Naive thymus-derived CD4-positive, alpha-beta T cell (primary cell): ENCODE data around the gene APBB1IP. TPM values are rescaled to one million over a fixed set of nuclear protein-coding genes. Genes with fewer than 3 reads are reported as not detected.

ENCODE experiments used
- ATAC-seq: fragments of 150-1000 bp; cut with Tn5 transposase; 2 replicates; pipeline ENCODE4 v1.10.0; 2021; ENCODE audit warnings: mild to moderate bottlenecking, moderate library complexity
- CTCF ChIA-PET: fragments of 350-600 bp; sonication (Branson Sonifier 250); formaldehyde crosslinking; loops from one replicate; lab custom pipeline; 2021; ENCODE audit warnings: antibody characterized with exemption; lab: Charles Lee
- POLR2A ChIA-PET: fragments of 350-600 bp; sonication (Branson Sonifier 250); formaldehyde crosslinking; loops from one replicate; lab custom pipeline; 2021; ENCODE audit warnings: antibody characterized with exemption, inconsistent platforms; lab: Charles Lee
- DNase-seq, 9 donors: peaks; one replicate each; pipeline versions ENCODE4 v3.0.0 to v3.0.0-alpha.2; 2020 to 2022; ENCODE audit warnings: mixed read lengths in 1 of 9
- H3K27ac ChIP-seq: one replicate; pipeline ENCODE4 v1.7.0; 2013; ENCODE audit warnings: mild to moderate bottlenecking, low read depth, low read length, moderate library complexity
- H3K27me3 ChIP-seq, 2 donors: one replicate each; pipeline ENCODE4 v1.7.0; 2013; ENCODE audit warnings: low read length in 2 of 2, mild to moderate bottlenecking in 2 of 2, moderate library complexity in 2 of 2; ENCODE audit not compliant: control insufficient read depth in 2 of 2, insufficient read depth in 2 of 2
- H3K36me3 ChIP-seq, 3 experiments: 1 replicate in 2 of 3; 2 replicates in 1 of 3; pipeline ENCODE4 v1.7.0; 2013; ENCODE audit warnings: low read length in 3 of 3, mild to moderate bottlenecking in 3 of 3, moderate library complexity in 1 of 3; ENCODE audit not compliant: insufficient read depth in 3 of 3, control insufficient read depth in 2 of 3
- H3K4me1 ChIP-seq, 2 donors: one replicate each; pipeline ENCODE4 v1.7.0; 2013; ENCODE audit warnings: low read length in 2 of 2, mild to moderate bottlenecking in 2 of 2, moderate library complexity in 1 of 2; ENCODE audit not compliant: control insufficient read depth in 2 of 2, insufficient read depth in 2 of 2
- H3K4me3 ChIP-seq: 2 replicates; pipeline ENCODE4 v1.7.0; 2013; ENCODE audit warnings: mild to moderate bottlenecking, low read length
- H3K9me3 ChIP-seq, 3 experiments: 1 replicate in 2 of 3; 2 replicates in 1 of 3; pipeline ENCODE4 v1.7.0; 2013; ENCODE audit warnings: low read length in 3 of 3; ENCODE audit not compliant: control insufficient read depth in 2 of 3
- H3K27ac Mint-ChIP-seq, 9 donors: one replicate each; pipeline ENCODE4 v1.8.0; 2020 to 2022; ENCODE audit warnings: mixed read lengths in 9 of 9, mild to moderate bottlenecking in 8 of 9, moderate library complexity in 5 of 9, inconsistent platforms in 2 of 9
- H3K27me3 Mint-ChIP-seq, 5 donors: one replicate each; pipeline ENCODE4 v1.8.0; 2021 to 2022; ENCODE audit warnings: mixed read lengths in 5 of 5, mild to moderate bottlenecking in 1 of 5
- H3K36me3 Mint-ChIP-seq, 5 donors: one replicate each; pipeline ENCODE4 v1.8.0; 2020 to 2022; ENCODE audit warnings: mixed read lengths in 5 of 5, mild to moderate bottlenecking in 3 of 5, inconsistent platforms in 1 of 5
- H3K4me1 Mint-ChIP-seq, 7 donors: one replicate each; pipeline ENCODE4 v1.8.0; 2020 to 2022; ENCODE audit warnings: mixed read lengths in 7 of 7, mild to moderate bottlenecking in 3 of 7, inconsistent platforms in 1 of 7
- H3K4me3 Mint-ChIP-seq, 10 donors: one replicate each; pipeline ENCODE4 v1.8.0; 2020 to 2022; ENCODE audit warnings: mild to moderate bottlenecking in 10 of 10, mixed read lengths in 10 of 10, moderate library complexity in 6 of 10, inconsistent platforms in 2 of 10
- H3K9me3 Mint-ChIP-seq, 11 donors: one replicate each; pipeline ENCODE4 v1.8.0; 2020 to 2022; ENCODE audit warnings: mixed read lengths in 11 of 11, mild to moderate bottlenecking in 4 of 11, inconsistent platforms in 1 of 11, moderate library complexity in 1 of 11
- intact Hi-C, 2 donors: fragments of 100-400 bp; cut with micrococcal nuclease; formaldehyde crosslinking; loops; one replicate each; pipeline ENCODE4 v1.15.1; 2023
- polyA plus RNA-seq, 2 donors: library from polyadenylated mRNA; unstranded; fragments of 300-500 nt; fragmentation: Illumina TruSeq; gene quantifications; one replicate each; pipeline ENCODE4 v1.2.3, GENCODE V29; 2021
- total RNA-seq, 6 experiments: library from RNA in 5 of 6; stranded (reverse) in 5 of 6; gene quantifications; 1 replicate in 5 of 6; 2 replicates in 1 of 6; pipeline ENCODE4 v1.2.3 and lab custom pipeline; 2021 to 2026

The APBB1IP gene
- total and polyA plus RNA-seq, 7 experiments from 2014 or later, result 60.2 to 101 (median 71.7) TPM

- POLR2A ChIA-PET, result interaction anchor here (0.7 to 2.9 kb wide), 6 partner anchors 10 to 811 kb away, joined by 3 to 12 read pairs (median 4); no protein-coding TSS in a partner anchor
- intact Hi-C loops, result loop anchor here (2.0 to 10.0 kb wide), 2 partner anchors 237 to 1889 kb away; no protein-coding TSS in a partner anchor
- Histone ChIP-seq H3K4me3 (no peak overlapping the region), H3K9me3 (no peaks in the 10 kb centered on the region), H3K36me3 (no peaks in the 10 kb centered on the region), H3K27ac (peak overlapping the region; percentile 67), H3K4me1 (peaks cover 51 to 65% of the 10 kb centered on the region in 2 donors), H3K27me3 (no peaks in the 10 kb centered on the region)
- H3K9me3 Mint-ChIP-seq, result peaks cover 0 to 14% (median 4%) of the 10 kb centered on the region in 11 donors
- CTCF ChIA-PET, result interaction anchor here (0.5 to 0.6 kb wide), 2 partner anchors 30 to 113 kb away, joined by 3 read pairs; no protein-coding TSS in a partner anchor
- ATAC-seq, result no peak
- peak overlapping the region in 9 of 10 donors; percentile 3 to 69 (median 44) for H3K4me3 Mint-ChIP-seq
- peaks cover 58 to 94% (median 85%) of the 10 kb centered on the region in 7 donors for H3K4me1 Mint-ChIP-seq
- peaks cover 13 to 53% (median 34%) of the 10 kb centered on the region in 5 donors for H3K36me3 Mint-ChIP-seq
- no peak for DNase-seq
- H3K27ac Mint-ChIP-seq, result peak overlapping the region; percentile 80 to 98 (median 91)
- no peaks in the 10 kb centered on the region for H3K27me3 Mint-ChIP-seq
Measured at GRCh38 chr10:26446258-26446657, 8.1 kb downstream of the APBB1IP start.

GRCh38 chr10:26448292-26448691, 10.2 kb downstream of the APBB1IP start:
- peak overlapping the region; percentile 93 to 99 (median 97) for H3K27ac Mint-ChIP-seq
- intact Hi-C loops, result loop anchor here (1.0 to 10.0 kb wide), 7 partner anchors 9 to 1887 kb away; no protein-coding TSS in a partner anchor
- no peaks in the 10 kb centered on the region for H3K27me3 ChIP-seq
- DNase-seq (no peak), ATAC-seq (peak; percentile 30)
- H3K9me3 ChIP-seq, result no peaks in the 10 kb centered on the region
- no peaks in the 10 kb centered on the region for H3K36me3 ChIP-seq
- POLR2A ChIA-PET, result interaction anchor here (0.8 to 2.5 kb wide), 10 partner anchors 10 to 38 kb away, joined by 3 to 12 read pairs (median 6); partner anchors contain the start of gene APBB1IP
- peak overlapping the region; percentile 71 to 92 (median 84) for H3K4me3 Mint-ChIP-seq
- H3K9me3 Mint-ChIP-seq, result peaks cover 0 to 14% (median 4%) of the 10 kb centered on the region in 11 donors
- H3K27me3 Mint-ChIP-seq, result no peaks in the 10 kb centered on the region
- H3K4me1 ChIP-seq, result peaks cover 57 to 64% of the 10 kb centered on the region in 2 donors
- H3K4me3 ChIP-seq, result peak overlapping the region; percentile 31
- H3K27ac ChIP-seq, result peak overlapping the region; percentile 76
- CTCF ChIA-PET, result interaction anchor here (0.9 kb wide), 1 partner anchor 17 kb away, joined by 3 read pairs; no protein-coding TSS in a partner anchor
- H3K4me1 Mint-ChIP-seq, result peaks cover 56 to 96% (median 89%) of the 10 kb centered on the region in 7 donors
- peaks cover 13 to 62% (median 40%) of the 10 kb centered on the region in 5 donors for H3K36me3 Mint-ChIP-seq

GRCh38 chr10:26448706-26449435, 10.7 kb downstream of the APBB1IP start:
- ChIA-PET CTCF (interaction anchor here (0.9 kb wide), 1 partner anchor 18 kb away, joined by 3 read pairs; no protein-coding TSS in a partner anchor), POLR2A (interaction anchor here (0.6 to 2.5 kb wide), 14 partner anchors 9 to 118 kb away, joined by 3 to 11 read pairs (median 5); partner anchors contain the start of gene APBB1IP)
- Mint-ChIP-seq H3K4me1 (peaks cover 60 to 97% (median 90%) of the 10 kb centered on the region in 7 donors), H3K27me3 (no peaks in the 10 kb centered on the region), H3K36me3 (peaks cover 12 to 64% (median 42%) of the 10 kb centered on the region in 5 donors), H3K9me3 (peaks cover 0 to 14% (median 4%) of the 10 kb centered on the region in 11 donors), H3K4me3 (peak overlapping the region; percentile 71 to 92 (median 84)), H3K27ac (peak overlapping the region; percentile 93 to 99 (median 97))
- Histone ChIP-seq H3K36me3 (no peaks in the 10 kb centered on the region), H3K27ac (peak overlapping the region; percentile 76), H3K4me1 (peaks cover 57 to 70% of the 10 kb centered on the region in 2 donors), H3K9me3 (no peaks in the 10 kb centered on the region), H3K4me3 (peak overlapping the region; percentile 31), H3K27me3 (no peaks in the 10 kb centered on the region)
- DNase-seq (peak; percentile 23 to 91 (median 89)), ATAC-seq (peak; percentile 89)
- intact Hi-C loops, result loop anchor here (1.0 to 10.0 kb wide), 10 partner anchors 10 to 1886 kb away; no protein-coding TSS in a partner anchor

- H3K9me3 Mint-ChIP-seq, result peaks cover 0 to 9% (median 3%) of the 10 kb centered on the region in 11 donors
- H3K4me3 ChIP-seq, result peak overlapping the region; percentile 31
- H3K36me3 Mint-ChIP-seq, result peaks cover 6 to 58% (median 34%) of the 10 kb centered on the region in 5 donors
- H3K4me1 Mint-ChIP-seq, result peaks cover 55 to 97% (median 87%) of the 10 kb centered on the region in 7 donors
- H3K27me3 ChIP-seq, result no peaks in the 10 kb centered on the region
- ChIA-PET CTCF (no interaction called here), POLR2A (interaction anchor here (1.0 to 2.5 kb wide), 8 partner anchors 10 to 119 kb away, joined by 3 to 11 read pairs (median 5); partner anchors contain the start of gene APBB1IP)
- intact Hi-C loops, result loop anchor here (1.0 to 10.0 kb wide), 5 partner anchors 18 to 1885 kb away; no protein-coding TSS in a partner anchor
- H3K27me3 Mint-ChIP-seq, result no peaks in the 10 kb centered on the region
- no peaks in the 10 kb centered on the region for H3K36me3 ChIP-seq
- H3K4me1 ChIP-seq, result peaks cover 58 to 74% of the 10 kb centered on the region in 2 donors
- H3K27ac ChIP-seq, result peak overlapping the region; percentile 76
- peak overlapping the region; percentile 93 to 99 (median 97) for H3K27ac Mint-ChIP-seq
- H3K9me3 ChIP-seq, result no peaks in the 10 kb centered on the region
- no peak for DNase-seq
- no peak for ATAC-seq
- peak overlapping the region in 9 of 10 donors; percentile 12 to 92 (median 85) for H3K4me3 Mint-ChIP-seq
Measured at GRCh38 chr10:26449726-26450125, 11.6 kb downstream of the APBB1IP start.

GRCh38 chr10:26451903-26452302, 13.8 kb downstream of the APBB1IP start:
- Mint-ChIP-seq H3K27me3 (no peaks in the 10 kb centered on the region), H3K4me3 (peak overlapping the region in 7 of 10 donors; percentile 5 to 86 (median 50)), H3K4me1 (peaks cover 63 to 97% (median 91%) of the 10 kb centered on the region in 7 donors), H3K36me3 (peaks cover 0 to 52% (median 26%) of the 10 kb centered on the region in 5 donors), H3K9me3 (peaks cover 0 to 5% (median 0%) of the 10 kb centered on the region in 11 donors), H3K27ac (peak overlapping the region; percentile 13 to 99 (median 95))
- POLR2A ChIA-PET, result interaction anchor here (0.6 to 1.7 kb wide), 5 partner anchors 9 to 648 kb away, joined by 3 to 6 read pairs (median 4); partner anchors contain the start of gene ANKRD26
- Histone ChIP-seq H3K9me3 (no peaks in the 10 kb centered on the region), H3K27ac (peak overlapping the region; percentile 50), H3K4me1 (peaks cover 61 to 77% of the 10 kb centered on the region in 2 donors), H3K27me3 (no peaks in the 10 kb centered on the region), H3K4me3 (no peak overlapping the region), H3K36me3 (peaks cover 0 to under 1% (median 0%) of the 10 kb centered on the region in 3 experiments)
- DNase-seq (no peak), ATAC-seq (no peak)
- intact Hi-C loops, result no loop called here
- CTCF ChIA-PET, result interaction anchor here (0.6 to 1.0 kb wide), 2 partner anchors 17 to 28 kb away, joined by 3 to 8 read pairs; no protein-coding TSS in a partner anchor

GRCh38 chr10:26453850-26454249, 15.7 kb downstream of the APBB1IP start:
- H3K4me1 ChIP-seq, result peaks cover 61 to 76% of the 10 kb centered on the region in 2 donors
- DNase-seq (no peak), ATAC-seq (no peak)
- Mint-ChIP-seq H3K36me3 (peaks cover 0 to 59% (median 29%) of the 10 kb centered on the region in 5 donors), H3K4me1 (peaks cover 69 to 96% (median 92%) of the 10 kb centered on the region in 7 donors), H3K4me3 (peak overlapping the region in 4 of 10 donors; percentile 23 to 86 (median 49)), H3K27me3 (no peaks in the 10 kb centered on the region), H3K9me3 (peaks cover 0 to 8% (median 0%) of the 10 kb centered on the region in 11 donors), H3K27ac (peak overlapping the region in 7 of 9 donors; percentile 8 to 98 (median 83))
- POLR2A ChIA-PET, result no interaction called here
- H3K4me3 ChIP-seq, result no peak overlapping the region
- H3K9me3 ChIP-seq, result no peaks in the 10 kb centered on the region
- intact Hi-C loops, result no loop called here
- CTCF ChIA-PET, result no interaction called here
- no peak overlapping the region for H3K27ac ChIP-seq
- H3K27me3 ChIP-seq, result no peaks in the 10 kb centered on the region
- H3K36me3 ChIP-seq, result peaks cover 0 to 7% (median 0%) of the 10 kb centered on the region in 3 experiments
